H1 (cell line): ENCODE measurements around the gene NEO1. TPM values are rescaled to one million over a fixed set of nuclear protein-coding genes. Genes with fewer than 3 reads are reported as not detected.

Experiments
- EGR1 ChIP-seq: IDR thresholded peaks from 2 replicates; pipeline ENCODE4 v1.6.1; 2011; ENCODE audit warnings: low read depth, low read length, borderline replicate concordance
- KDM5A ChIP-seq: fragments of 200-600 bp; IDR thresholded peaks from 2 replicates; pipeline ENCODE4 v1.7.1; 2012; ENCODE audit warnings: mild to moderate bottlenecking, low read length, inconsistent platforms, mixed read lengths
- polyA plus RNA-seq, 7 experiments: library from polyadenylated mRNA; depleted of rRNA in 3 of 7; stranded (reverse) in 5 of 7; unstranded in 2 of 7; fragments of >200 nt in 5 of 7; fragments of 200-250 nt in 2 of 7; gene quantifications; 1 replicate in 5 of 7; 2 replicates in 1 of 7; 4 replicates in 1 of 7; pipeline versions ENCODE4 v1.2.1 to v1.2.3, GENCODE V29; 2011 to 2013; ENCODE audit warnings: missing spikeins in 2 of 7, mixed read lengths in 2 of 7
- total RNA-seq: library from RNA; stranded (reverse); fragmentation: NEBNext Ultra II Directional; extraction: Animal tissue kit (Norgen Biotek cat#: 25700); gene quantifications from 2 replicates; pipeline ENCODE4 v1.2.1, GENCODE V29; 2021

NEO1 gene
- total and polyA plus RNA-seq, 2 of the 8 experiments (the other 6 are each of a cell fraction or from before 2014, with no cell fraction given) = 36.0 to 51.0 TPM

DNA sequence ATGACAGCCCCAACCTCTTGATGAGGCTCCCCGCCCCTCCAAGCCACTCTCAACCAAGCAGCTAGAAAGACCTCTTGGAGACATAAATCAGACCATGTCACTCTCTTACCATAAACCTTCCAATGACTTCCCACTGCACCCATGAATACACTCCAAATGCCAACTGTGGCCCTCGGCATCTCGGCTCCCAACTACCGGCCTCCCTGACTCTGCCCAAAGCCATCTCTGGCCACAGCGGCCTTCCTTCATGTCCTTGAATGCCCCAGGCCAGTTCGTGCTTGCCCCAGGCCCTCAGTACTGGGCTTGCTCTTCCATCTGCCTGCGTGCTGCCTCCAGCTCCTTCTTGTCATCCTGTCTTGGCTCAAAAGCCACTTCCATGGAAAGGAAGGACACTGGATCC is 284.5 kb downstream of the NEO1 start (continued):
- TF ChIP-seq EGR1 (no peak), KDM5A (no peak)
